ENCODE data around the gene MEGF9. TPM values are rescaled to one million over a fixed set of nuclear protein-coding genes. Genes with fewer than 3 reads are reported as not detected.

Gene MEGF9
- polyA plus RNA-seq (8.2 to 11.2 TPM (median 9.8 TPM) in 3 replicates), polyA minus RNA-seq (3.7 to 10.6 TPM (median 10.6 TPM) in 3 replicates)
- polyA plus RNA-seq (2011; ENCODE audit: low read depth) = 5.3 TPM
- 8.2 and 14.9 TPM in 2 replicates for polyA plus RNA-seq (2011; cell fraction: cytosol; rRNA removed)
- polyA plus RNA-seq (2011; cell fraction: nucleus; rRNA removed) = 17.2 and 19.9 TPM in 2 replicates
- polyA plus RNA-seq (2012; ENCODE audit: low replicate concordance) = 8.2 and 12.3 TPM in 2 replicates
- 12.1 TPM for polyA minus RNA-seq (2011; cell fraction: cytosol; rRNA and poly(A)+ RNA removed)
- polyA minus RNA-seq (2011; cell fraction: nucleus; rRNA and poly(A)+ RNA removed) = 13.2 and 24.9 TPM in 2 replicates

DNA sequence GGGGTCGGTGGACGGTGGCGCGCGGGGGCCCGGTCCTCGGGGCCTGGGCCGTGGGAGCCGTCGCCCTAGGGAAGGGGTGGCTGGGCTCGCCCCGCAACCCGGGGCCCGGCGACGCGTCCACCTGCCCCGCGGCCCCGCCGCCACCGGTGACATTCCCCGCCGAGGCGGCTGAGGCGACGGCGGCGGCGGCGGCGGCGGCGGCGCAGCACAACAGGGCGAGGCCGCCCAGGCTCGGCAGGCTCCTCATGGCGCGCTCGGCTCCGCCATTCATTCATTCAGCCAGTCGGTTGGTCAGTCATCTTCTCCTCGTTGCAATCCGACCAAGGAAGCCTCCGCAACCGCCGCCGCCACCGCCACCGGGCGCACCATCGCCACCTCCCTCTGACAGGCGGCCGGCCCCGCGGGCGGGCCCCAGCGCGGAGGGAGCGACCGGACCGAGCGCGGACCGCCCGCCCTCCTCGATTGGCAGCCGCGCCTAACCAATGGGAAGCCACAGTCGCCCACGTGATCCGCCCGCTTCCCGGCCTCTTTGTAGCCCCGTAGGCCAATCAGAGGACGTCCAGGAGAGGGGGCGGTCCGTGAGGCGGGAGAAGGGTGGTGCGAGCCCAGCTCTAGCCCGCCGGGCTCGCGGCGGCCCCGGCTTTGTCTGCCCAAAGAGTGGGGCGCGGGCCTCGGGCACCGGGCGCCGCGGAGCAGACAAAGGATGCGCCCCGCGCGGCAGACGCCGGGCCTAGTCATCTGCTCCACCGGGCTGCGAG is at the start of gene MEGF9:
TSS of gene MEGF9 (minus strand) at position 383 of the 758 bp plus-strand sequence. CDS start at position 271, 112 bp downstream.
- H3K9me1 ChIP-seq (ENCODE audit: control insufficient read depth, extremely low read depth, insufficient read depth, low read length) = no peaks in the 10 kb centered on the region
- peak; percentile 72 for DNase-seq (ENCODE audit: low read depth, low spot score)
- peak within 1 kb of the TSS; percentile 98 for H3K4me2 ChIP-seq (ENCODE audit: control insufficient read depth, extremely low read depth, insufficient read depth, low read depth, low read length)
- H4K20me1 ChIP-seq (ENCODE audit: control insufficient read depth, extremely low read depth, insufficient read depth, low read length) = no peaks in the 10 kb centered on the region
- peak within 1 kb of the TSS; percentile 82 for H3K27ac ChIP-seq (ENCODE audit: control insufficient read depth, insufficient read depth, low read length)
- peak within 1 kb of the TSS; percentile 80 to 97 (median 88) for H3K4me3 ChIP-seq (ENCODE audit: control insufficient read depth in 2 of 3, extremely low read depth in 1 of 3, insufficient read depth in 2 of 3, low read depth in 1 of 3, low read length in 3 of 3)
- no peaks in the 10 kb centered on the region for H3K27me3 ChIP-seq (ENCODE audit: control insufficient read depth, extremely low read depth, insufficient read depth, low read length)
- H3K36me3 ChIP-seq (ENCODE audit: control insufficient read depth in 2 of 2, extremely low read depth in 1 of 2, insufficient read depth in 2 of 2, low read length in 2 of 2) = no peaks in the 10 kb centered on the region
- peak within 1 kb of the TSS; percentile 88 for H2AFZ ChIP-seq (ENCODE audit: control insufficient read depth, low read length)
- dilution Hi-C loops (cut with MboI; ENCODE audit: extremely low pct_ligation_motif_present, low sequenced_read_pairs) = no loop called here
- H3K79me2 ChIP-seq (ENCODE audit: control insufficient read depth, insufficient read depth, low read length) = peaks cover 39% of the 10 kb centered on the region
- TF ChIP-seq, protein P1, sequence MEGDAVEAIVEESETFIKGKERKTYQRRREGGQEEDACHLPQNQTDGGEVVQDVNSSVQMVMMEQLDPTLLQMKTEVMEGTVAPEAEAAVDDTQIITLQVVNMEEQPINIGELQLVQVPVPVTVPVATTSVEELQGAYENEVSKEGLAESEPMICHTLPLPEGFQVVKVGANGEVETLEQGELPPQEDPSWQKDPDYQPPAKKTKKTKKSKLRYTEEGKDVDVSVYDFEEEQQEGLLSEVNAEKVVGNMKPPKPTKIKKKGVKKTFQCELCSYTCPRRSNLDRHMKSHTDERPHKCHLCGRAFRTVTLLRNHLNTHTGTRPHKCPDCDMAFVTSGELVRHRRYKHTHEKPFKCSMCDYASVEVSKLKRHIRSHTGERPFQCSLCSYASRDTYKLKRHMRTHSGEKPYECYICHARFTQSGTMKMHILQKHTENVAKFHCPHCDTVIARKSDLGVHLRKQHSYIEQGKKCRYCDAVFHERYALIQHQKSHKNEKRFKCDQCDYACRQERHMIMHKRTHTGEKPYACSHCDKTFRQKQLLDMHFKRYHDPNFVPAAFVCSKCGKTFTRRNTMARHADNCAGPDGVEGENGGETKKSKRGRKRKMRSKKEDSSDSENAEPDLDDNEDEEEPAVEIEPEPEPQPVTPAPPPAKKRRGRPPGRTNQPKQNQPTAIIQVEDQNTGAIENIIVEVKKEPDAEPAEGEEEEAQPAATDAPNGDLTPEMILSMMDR (optimal IDR thresholded peaks at IDR 0.05 in 1 of 3, IDR thresholded peaks at IDR 0.05 in 1 of 3, conservative IDR thresholded peaks at IDR 0.05 in 1 of 3; ENCODE audit: extremely low read depth in 1 of 3, insufficient read depth in 2 of 3, low read length in 3 of 3) = no peak
- TF ChIP-seq EZH2 (IDR thresholded peaks at IDR 0.05; ENCODE audit: low read length) = no peak
- peak within 1 kb of the TSS; percentile 83 for H3K9ac ChIP-seq (ENCODE audit: control insufficient read depth, extremely low read depth, insufficient read depth, low read length)
- FAIRE-seq = no peak
- H3K4me1 ChIP-seq (ENCODE audit: control insufficient read depth, extremely low read depth, insufficient read depth, low read length) = peaks cover 35% of the 10 kb centered on the region
- H3K9me3 ChIP-seq (ENCODE audit: control insufficient read depth, low read depth, low read length) = no peaks in the 10 kb centered on the region

DNA sequence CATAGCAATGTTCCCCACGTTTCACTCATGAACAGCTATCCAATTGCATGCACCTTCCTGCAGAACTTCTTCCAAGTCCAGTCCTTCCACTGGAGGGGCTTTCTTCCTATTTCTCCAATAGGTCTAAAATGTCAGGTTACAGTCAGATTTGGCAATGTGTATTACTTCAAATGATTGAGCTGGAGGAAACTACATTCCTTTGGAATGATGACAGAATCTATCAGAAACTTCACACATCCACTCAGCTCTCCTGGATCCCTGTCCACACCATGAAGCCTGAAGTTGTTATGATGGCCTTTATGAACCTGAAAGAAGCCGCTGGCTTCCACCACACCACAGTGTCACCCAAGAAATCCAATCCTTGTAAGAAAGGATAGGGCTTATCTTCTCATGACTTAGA is 46.7 kb upstream of the MEGF9 start:
- Histone ChIP-seq H3K4me2 (ENCODE audit: control insufficient read depth, extremely low read depth, insufficient read depth, low read depth, low read length) (no peak overlapping the region), H3K4me1 (ENCODE audit: control insufficient read depth, extremely low read depth, insufficient read depth, low read length) (no peaks in the 10 kb centered on the region), H3K9me3 (ENCODE audit: control insufficient read depth, low read depth, low read length) (no peaks in the 10 kb centered on the region), H3K36me3 (ENCODE audit: control insufficient read depth in 2 of 2, extremely low read depth in 1 of 2, insufficient read depth in 2 of 2, low read length in 2 of 2) (peaks cover 16 to 23% of the 10 kb centered on the region in 2 experiments), H3K9me1 (ENCODE audit: control insufficient read depth, extremely low read depth, insufficient read depth, low read length) (no peaks in the 10 kb centered on the region), H3K9ac (ENCODE audit: control insufficient read depth, extremely low read depth, insufficient read depth, low read length) (no peak overlapping the region), H2AFZ (ENCODE audit: control insufficient read depth, low read length) (no peak overlapping the region), H3K27me3 (ENCODE audit: control insufficient read depth, extremely low read depth, insufficient read depth, low read length) (no peaks in the 10 kb centered on the region), H3K4me3 (ENCODE audit: control insufficient read depth in 2 of 3, extremely low read depth in 1 of 3, insufficient read depth in 2 of 3, low read depth in 1 of 3, low read length in 3 of 3) (no peak overlapping the region), H3K79me2 (ENCODE audit: control insufficient read depth, insufficient read depth, low read length) (no peaks in the 10 kb centered on the region), H4K20me1 (ENCODE audit: control insufficient read depth, extremely low read depth, insufficient read depth, low read length) (no peaks in the 10 kb centered on the region), H3K27ac (ENCODE audit: control insufficient read depth, insufficient read depth, low read length) (no peak overlapping the region)
- TF ChIP-seq, protein P1 (optimal IDR thresholded peaks at IDR 0.05 in 1 of 3, IDR thresholded peaks at IDR 0.05 in 1 of 3, conservative IDR thresholded peaks at IDR 0.05 in 1 of 3; ENCODE audit: extremely low read depth in 1 of 3, insufficient read depth in 2 of 3, low read length in 3 of 3) = no peak
- TF ChIP-seq EZH2 (IDR thresholded peaks at IDR 0.05; ENCODE audit: low read length) = no peak
- no peak for FAIRE-seq
- no peak for DNase-seq (ENCODE audit: low read depth, low spot score)
- dilution Hi-C loops (cut with MboI; ENCODE audit: extremely low pct_ligation_motif_present, low sequenced_read_pairs) = no loop called here

Data from keratinocyte (primary cell).